Adrenal gland (tissue), 12 donors: Measurements from ENCODE around the gene ZNF691. TPM values are rescaled to one million over a fixed set of nuclear protein-coding genes. Genes with fewer than 3 reads are reported as not detected.
"Not testable (repeated sequence)": the region's sequence is repeated elsewhere in the genome, so short reads cannot be mapped to it uniquely, and the experiment has no call there.

Experiments used
- DNase-seq, 7 donors: peaks; one replicate each; pipeline ENCODE4 v3.0.0-alpha.2; 2019 to 2020
- H3K27ac ChIP-seq, 5 donors: fragments of 200-600 bp; sonication (generic) in 4 of 5; 1 replicate in 3 of 5; 2 replicates in 2 of 5; pipeline versions ENCODE4 v1.5.1 to v1.8.0; 2016 to 2020; ENCODE audit warnings: mild to moderate bottlenecking in 1 of 5
- H3K27me3 ChIP-seq: fragments of 200-600 bp; 2 replicates; pipeline ENCODE4 v1.8.0; 2021
- H3K36me3 ChIP-seq, 2 donors: fragments of 200-600 bp; replicated peaks in 1 of 2; 1 replicate in 1 of 2; 2 replicates in 1 of 2; pipeline versions ENCODE4 v1.5.1 to v1.8.0; 2018 to 2022
- H3K4me1 ChIP-seq, 2 donors: fragments of 200-600 bp; replicated peaks in 1 of 2; 1 replicate in 1 of 2; 2 replicates in 1 of 2; pipeline versions ENCODE4 v1.5.1 to v1.8.0; 2018 to 2021
- H3K4me3 ChIP-seq, 4 donors: fragments of 200-600 bp; sonication (generic) in 3 of 4; one replicate each; pipeline ENCODE4 v1.5.1; 2016 to 2018
- H3K9me3 ChIP-seq, 3 donors: fragments of 200-600 bp; sonication (generic) in 1 of 3; replicated peaks in 1 of 3; 1 replicate in 2 of 3; 2 replicates in 1 of 3; pipeline versions ENCODE4 v1.5.1 to v1.8.0; 2016 to 2021
- POLR2A ChIP-seq, 2 donors: fragments of 450-650 bp; IDR thresholded peaks; one replicate each; pipeline ENCODE4 v1.6.1; 2017; ENCODE audit warnings: antibody characterized with exemption in 2 of 2, mild to moderate bottlenecking in 2 of 2, moderate library complexity in 1 of 2
- WGBS, 4 donors: extraction: QIAGEN DNeasy Blood & Tissue Kit in 2 of 4; methylation state at CpG; one replicate each; pipeline versions ENCODE4 v1.1.5 to v1.1.7; 2013 to 2017; 5-methylcytosine and 5-hydroxymethylcytosine counted together
- intact Hi-C, 2 donors: fragments of 100-400 bp; cut with DNase I; formaldehyde crosslinking; loops; one replicate each; pipeline versions ENCODE4 v1.14.1 to v1.15.0; 2022 to 2023
- polyA plus RNA-seq, 3 donors: library from polyadenylated mRNA; stranded (reverse); fragments of 200-250 nt in 2 of 3; fragments of 350-450 nt in 1 of 3; fragmentation: Illumina TruSeq in 1 of 3; extraction: RNeasy Lipid Tissue Mini Kit (QIAGEN cat#74804) in 1 of 3; gene quantifications; one replicate each; pipeline ENCODE4 v1.2.3, GENCODE V29; 2013 to 2014
- total RNA-seq, 9 donors: library from RNA; depleted of rRNA in 4 of 9; stranded (reverse); fragments of >200 nt in 4 of 9; fragments of 120-200 nt in 1 of 9; fragmentation: NEBNext Ultra II Directional in 1 of 9; extraction: Animal tissue kit (Norgen Biotek cat#: 25700) in 1 of 9; gene quantifications; one replicate each; pipeline versions ENCODE4 v1.1.0 to v1.2.4, GENCODE V29; 2013 to 2023
- TF ChIP-seq, protein P1 (sequence below), 6 experiments: fragments of 450-650 bp in 4 of 6; fragments of 200-600 bp in 2 of 6; sonication (generic) in 1 of 6; IDR thresholded peaks; 1 replicate in 5 of 6; 2 replicates in 1 of 6; pipeline versions ENCODE4 v1.5.1 to v1.8.0; 2016 to 2021; ENCODE audit warnings: antibody characterized with exemption in 6 of 6, mild to moderate bottlenecking in 2 of 6, moderate library complexity in 1 of 6
- donor health status: healthy with polysubstance abuse.
- donor health status: Bipolar disorder and iron deficiency.
- donor health status: DM: yes; HTN: yes; CAD: no.
- donor health status: DM: no; HTN: no; CAD: no.
- donor health status: DM: no; HTN: no; CAD: no.
- donor health status: DM: yes; HTN: yes; CAD: no.

ZNF691 gene
- total and polyA plus RNA-seq, 12 donors = 7.6 to 23.6 (median 14.6) TPM

DNA sequence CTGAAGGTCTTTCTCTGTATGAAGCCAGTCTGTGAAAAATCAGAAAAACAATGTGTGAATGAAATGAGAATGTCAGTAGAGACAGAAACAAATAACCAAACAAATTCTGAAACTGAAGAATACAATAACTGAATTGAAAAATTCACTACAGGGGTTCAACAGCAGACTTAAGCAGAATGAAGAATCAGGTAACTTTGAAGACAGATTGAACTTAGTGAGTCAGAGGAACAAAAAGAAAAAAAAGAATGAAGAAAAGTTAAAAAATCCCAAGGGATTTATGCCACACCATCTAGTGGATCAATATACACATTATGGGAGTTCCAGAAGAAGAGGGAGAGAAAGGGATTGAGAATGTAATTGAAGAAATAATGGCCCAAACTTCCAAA lies 14.6 kb downstream of the ZNF691 start:
- H3K27ac ChIP-seq = no peak overlapping the region
- intact Hi-C loops = no loop called here
- TF ChIP-seq POLR2A (IDR thresholded peaks at IDR 0.05) = no peak
- TF ChIP-seq, protein P1, sequence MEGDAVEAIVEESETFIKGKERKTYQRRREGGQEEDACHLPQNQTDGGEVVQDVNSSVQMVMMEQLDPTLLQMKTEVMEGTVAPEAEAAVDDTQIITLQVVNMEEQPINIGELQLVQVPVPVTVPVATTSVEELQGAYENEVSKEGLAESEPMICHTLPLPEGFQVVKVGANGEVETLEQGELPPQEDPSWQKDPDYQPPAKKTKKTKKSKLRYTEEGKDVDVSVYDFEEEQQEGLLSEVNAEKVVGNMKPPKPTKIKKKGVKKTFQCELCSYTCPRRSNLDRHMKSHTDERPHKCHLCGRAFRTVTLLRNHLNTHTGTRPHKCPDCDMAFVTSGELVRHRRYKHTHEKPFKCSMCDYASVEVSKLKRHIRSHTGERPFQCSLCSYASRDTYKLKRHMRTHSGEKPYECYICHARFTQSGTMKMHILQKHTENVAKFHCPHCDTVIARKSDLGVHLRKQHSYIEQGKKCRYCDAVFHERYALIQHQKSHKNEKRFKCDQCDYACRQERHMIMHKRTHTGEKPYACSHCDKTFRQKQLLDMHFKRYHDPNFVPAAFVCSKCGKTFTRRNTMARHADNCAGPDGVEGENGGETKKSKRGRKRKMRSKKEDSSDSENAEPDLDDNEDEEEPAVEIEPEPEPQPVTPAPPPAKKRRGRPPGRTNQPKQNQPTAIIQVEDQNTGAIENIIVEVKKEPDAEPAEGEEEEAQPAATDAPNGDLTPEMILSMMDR (IDR thresholded peaks at IDR 0.05) = no peak
- H3K4me1 ChIP-seq = no peaks in the 10 kb centered on the region
- no peak for DNase-seq
- peaks cover 0 to 3% (median 0%) of the 10 kb centered on the region in 3 donors for H3K9me3 ChIP-seq
- H3K27me3 ChIP-seq = no peaks in the 10 kb centered on the region
- H3K36me3 ChIP-seq = no peaks in the 10 kb centered on the region
- no peak overlapping the region for H3K4me3 ChIP-seq

DNA sequence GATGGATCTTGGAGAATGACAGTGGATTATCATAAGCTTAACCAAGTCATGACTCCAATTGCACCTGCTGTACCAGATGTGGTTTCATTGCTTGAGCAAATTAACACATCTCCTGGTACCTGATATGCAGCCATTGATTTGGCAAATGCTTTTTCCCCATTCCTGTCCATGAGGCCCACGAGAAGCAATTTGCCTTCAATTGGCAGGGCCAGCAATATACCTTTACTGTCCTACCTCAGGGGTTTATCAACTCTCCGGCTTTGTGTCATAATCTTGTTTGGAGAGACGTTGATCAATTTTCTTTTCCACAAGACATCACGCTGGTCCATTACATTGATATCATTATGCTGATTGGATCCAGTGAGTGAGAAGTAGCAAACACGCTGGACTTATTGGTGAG lies 20.1 kb downstream of the ZNF691 start:
- no peaks in the 10 kb centered on the region for H3K4me1 ChIP-seq
- DNase-seq = no peak
- no peaks in the 10 kb centered on the region for H3K27me3 ChIP-seq
- H3K27ac ChIP-seq = no peak overlapping the region
- no peak for TF ChIP-seq POLR2A (IDR thresholded peaks at IDR 0.05)
- TF ChIP-seq, protein P1 (IDR thresholded peaks at IDR 0.05) = no peak
- no peaks in the 10 kb centered on the region for H3K36me3 ChIP-seq
- peaks cover 0 to 3% (median 0%) of the 10 kb centered on the region in 3 donors for H3K9me3 ChIP-seq
- WGBS, 4 donors = 72 to 91% (median 83%) methylated on average over 5 of the region's 5 CpGs
- H3K4me3 ChIP-seq = no peak overlapping the region
- intact Hi-C loops = no loop called here

DNA sequence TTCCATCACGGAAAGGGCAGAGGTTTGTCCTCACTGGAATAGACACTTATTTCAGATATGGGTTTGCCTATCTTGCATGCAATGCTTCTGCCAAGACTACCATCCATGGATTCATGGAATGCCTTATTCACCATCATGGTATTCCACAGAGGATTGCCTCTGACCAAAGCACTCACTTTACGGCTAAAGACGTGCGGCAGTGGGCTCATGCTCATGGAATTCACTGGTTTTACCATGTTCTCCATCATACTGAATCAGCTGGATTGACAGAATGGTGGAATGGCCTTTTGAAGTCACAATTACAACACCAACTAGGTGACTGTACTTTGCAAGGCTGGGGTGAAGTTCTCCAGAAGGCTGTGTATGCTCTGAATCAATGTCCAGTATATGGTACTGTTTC lies 22.1 kb downstream of the ZNF691 start:
- intact Hi-C loops = not testable (repeated sequence)
- WGBS, 4 donors = 53 to 77% (median 68%) methylated on average over 3 to 4 of the region's 4 CpGs

DNA sequence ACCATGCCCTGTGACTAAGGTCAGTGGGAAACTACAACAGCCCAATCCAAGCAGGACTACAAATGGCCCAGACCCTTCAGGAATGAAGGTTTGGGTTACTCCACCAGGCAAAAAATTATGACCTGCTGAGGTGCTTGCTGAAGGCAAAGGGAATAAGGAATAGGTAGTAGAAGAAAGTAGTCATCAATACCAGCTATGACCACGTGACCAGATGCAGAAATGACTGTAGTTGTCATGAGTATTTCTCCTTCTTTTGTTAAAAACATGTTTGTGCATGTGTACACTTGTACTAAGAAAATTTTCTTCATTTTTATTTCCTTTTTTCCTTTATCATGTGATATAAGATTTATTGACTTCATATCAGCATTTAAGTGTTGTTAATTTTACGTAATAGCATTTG lies 22.8 kb downstream of the ZNF691 start:
- H3K9me3 ChIP-seq, H3K4me3 ChIP-seq, intact Hi-C loops, H3K27ac ChIP-seq, H3K36me3 ChIP-seq, H3K4me1 ChIP-seq, DNase-seq, H3K27me3 ChIP-seq: not testable (repeated sequence)
- 60 to 74% (median 68%) methylated on average over 2 of the region's 2 CpGs for WGBS, 4 donors

More for the DNA sequence above, 22.1 kb downstream of the ZNF691 start:
- H3K36me3 ChIP-seq, H3K27me3 ChIP-seq, H3K27ac ChIP-seq, DNase-seq, H3K4me3 ChIP-seq, H3K4me1 ChIP-seq, H3K9me3 ChIP-seq: not testable (repeated sequence)

- 81 to 100% (median 87%) methylated on average over 2 of the region's 2 CpGs for WGBS, 4 donors
- H3K4me1 ChIP-seq = not testable (repeated sequence)
These were observed 23.3 kb downstream of the ZNF691 start for GRCh38 chr1:42869751-42870150.

DNA sequence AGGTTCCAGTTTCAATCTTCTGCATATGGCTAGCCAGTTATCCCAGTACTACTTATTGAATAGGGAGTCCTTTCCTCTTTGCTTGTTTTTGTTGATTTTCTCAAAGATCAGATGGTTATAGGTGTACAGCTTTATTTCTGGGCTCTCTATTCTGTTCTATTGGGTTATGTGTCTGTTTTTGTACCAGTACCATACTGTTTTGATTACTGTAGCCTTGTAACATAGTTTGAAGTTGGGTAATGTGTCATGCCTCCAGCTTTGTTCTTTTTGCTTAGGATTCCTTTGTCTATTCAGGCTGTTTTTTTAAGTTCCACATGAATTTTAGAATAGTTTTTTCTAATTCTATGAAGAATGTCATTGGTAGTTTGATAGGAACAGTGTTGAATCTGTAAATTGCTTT lies 26.7 kb downstream of the ZNF691 start:
- not testable (repeated sequence) for H3K27me3 ChIP-seq, H3K9me3 ChIP-seq, DNase-seq

More at GRCh38 chr1:42869751-42870150, 23.3 kb downstream of the ZNF691 start:
- H3K4me3 ChIP-seq, DNase-seq, H3K9me3 ChIP-seq, H3K27ac ChIP-seq, H3K36me3 ChIP-seq, H3K27me3 ChIP-seq, intact Hi-C loops: not testable (repeated sequence)

More for the DNA sequence above, 26.7 kb downstream of the ZNF691 start:
- H3K27ac ChIP-seq, intact Hi-C loops, H3K4me1 ChIP-seq, H3K4me3 ChIP-seq, H3K36me3 ChIP-seq: not testable (repeated sequence)
